HepG2 (cell line): Measurements from ENCODE around the gene ASB16. TPM values are rescaled to one million over a fixed set of nuclear protein-coding genes. Genes with fewer than 3 reads are reported as not detected.
A peak's percentile ranks its signal among the peaks of the same experiment; 100 is the strongest.

ENCODE experiments used
- AHDC1 ChIP-seq: sonication (generic); formaldehyde crosslinking; IDR thresholded peaks from 2 replicates; pipeline ENCODE4 v1.5.1; 2020; ENCODE audit warnings: mild to moderate bottlenecking, missing genetic modification reagents, borderline replicate concordance
- CHCHD3 ChIP-seq: sonication (generic); formaldehyde crosslinking; IDR thresholded peaks from 2 replicates; pipeline ENCODE4 v1.8.0; 2022; ENCODE audit warnings: mild to moderate bottlenecking, missing genetic modification reagents, moderate library complexity
- ELK4 ChIP-seq: sonication (generic); formaldehyde crosslinking; IDR thresholded peaks from 2 replicates; pipeline ENCODE4 v1.9.0; 2021; ENCODE audit warnings: missing genetic modification reagents, borderline replicate concordance
- KDM2A ChIP-seq: sonication (generic); formaldehyde crosslinking; IDR thresholded peaks from 2 replicates; pipeline ENCODE4 v1.4.0; 2020; ENCODE audit warnings: low read depth, missing genetic modification reagents, borderline replicate concordance
- NCOR1 ChIP-seq: fragments of 200-600 bp; sonication (generic); IDR thresholded peaks from 2 replicates; pipeline ENCODE4 v1.7.0; 2017; ENCODE audit warnings: antibody characterized with exemption, low read length, borderline replicate concordance
- RBFOX2 ChIP-seq: fragments of 200-400 bp; formaldehyde crosslinking; IDR thresholded peaks from 2 replicates; pipeline ENCODE4 v1.6.1; 2017; ENCODE audit warnings: low read depth, mild to moderate bottlenecking, low read length
- SAFB2 ChIP-seq: sonication (generic); formaldehyde crosslinking; IDR thresholded peaks from 2 replicates; pipeline ENCODE4 v1.5.1; 2020; ENCODE audit warnings: missing genetic modification reagents, low read depth, mild to moderate bottlenecking, borderline replicate concordance
- SETDB1 ChIP-seq: sonication (generic); formaldehyde crosslinking; IDR thresholded peaks from 2 replicates; pipeline ENCODE4 v1.5.1; 2020; ENCODE audit warnings: missing genetic modification reagents, mild to moderate bottlenecking, borderline replicate concordance
- SKI ChIP-seq: fragments of 450-650 bp; IDR thresholded peaks from one replicate; pipeline ENCODE4 v1.6.1; 2018; ENCODE audit warnings: mild to moderate bottlenecking; ENCODE audit not compliant: partially characterized antibody
- SOX6 ChIP-seq, 2 experiments: fragments of 450-650 bp in 1 of 2; sonication (generic) in 1 of 2; formaldehyde crosslinking in 1 of 2; IDR thresholded peaks; 2 replicates each; pipeline versions ENCODE4 v1.4.0 to v1.6.1; 2017 to 2020; ENCODE audit warnings: antibody characterized with exemption in 1 of 2, mild to moderate bottlenecking in 1 of 2, missing genetic modification reagents in 1 of 2
- ZFY ChIP-seq: sonication (generic); formaldehyde crosslinking; IDR thresholded peaks from 2 replicates; pipeline ENCODE4 v1.4.0; 2020; ENCODE audit warnings: missing genetic modification reagents
- ZNF547 ChIP-seq: sonication (generic); formaldehyde crosslinking; IDR thresholded peaks from 2 replicates; pipeline ENCODE4 v1.5.1; 2020; ENCODE audit warnings: mild to moderate bottlenecking, missing genetic modification reagents
- ZNF549 ChIP-seq: sonication (generic); formaldehyde crosslinking; IDR thresholded peaks from 2 replicates; pipeline ENCODE4 v1.5.0; 2020; ENCODE audit warnings: missing genetic modification reagents
- ZNF589 ChIP-seq: sonication (generic); formaldehyde crosslinking; conservative IDR thresholded peaks from 2 replicates; pipeline ENCODE4 v1.8.0; 2022; ENCODE audit warnings: mild to moderate bottlenecking, moderate library complexity, missing genetic modification reagents
- ZNF709 ChIP-seq: sonication (generic); formaldehyde crosslinking; IDR thresholded peaks from 2 replicates; pipeline ENCODE4 v1.5.0; 2020; ENCODE audit warnings: mild to moderate bottlenecking, missing genetic modification reagents
- polyA plus RNA-seq, 8 experiments: library from polyadenylated mRNA; depleted of rRNA in 3 of 8; stranded (reverse) in 7 of 8; unstranded in 1 of 8; fragments of >200 nt; fragmentation: Illumina TruSeq in 4 of 8; extraction: Trizol in 4 of 8; gene quantifications; 2 replicates each; pipeline versions ENCODE4 v1.2.1 to v1.2.3, GENCODE V29; 2011 to 2016; ENCODE audit warnings: low read depth in 4 of 8, missing spikeins in 1 of 8, mixed read lengths in 1 of 8; ENCODE audit not compliant: insufficient read depth in 1 of 8
- total RNA-seq, 5 experiments: library from RNA; depleted of rRNA; stranded (reverse); fragments of >200 nt; fragmentation: Illumina TruSeq; extraction: Trizol; gene quantifications; 2 replicates each; pipeline ENCODE4 v1.2.3, GENCODE V29; 2016; ENCODE audit warnings: low read depth in 1 of 5
- TF ChIP-seq, protein P1 (sequence below), 2 experiments: fragments of 450-650 bp in 1 of 2; sonication (generic) in 1 of 2; formaldehyde crosslinking; IDR thresholded peaks; 2 replicates each; pipeline versions ENCODE4 v1.5.0 to v1.8.0; 2020 to 2022; ENCODE audit warnings: mild to moderate bottlenecking in 1 of 2, missing genetic modification reagents in 1 of 2
- TF ChIP-seq, protein P2 (sequence below): sonication (generic); formaldehyde crosslinking; IDR thresholded peaks from 2 replicates; pipeline ENCODE4 v1.4.0; 2020; ENCODE audit warnings: low read depth, mild to moderate bottlenecking, missing genetic modification reagents
- TF ChIP-seq, protein P3 (sequence below): sonication (generic); formaldehyde crosslinking; IDR thresholded peaks from 2 replicates; pipeline ENCODE4 v1.4.0; 2020; ENCODE audit warnings: mild to moderate bottlenecking, missing genetic modification reagents

The ASB16 gene
- total and polyA plus RNA-seq, 2 of the 13 experiments (the other 11 are each of a cell fraction or from before 2014, with no cell fraction given) = 0.07 TPM; not detected in 1

GRCh38 chr17:44221084-44221861, 50.8 kb downstream of the ASB16 start (continued):
- TF ChIP-seq AHDC1 (CRISPR knock-in tag) (no peak), RBFOX2 (peak; percentile 60), ELK4 (CRISPR knock-in tag) (no peak), ZFY (CRISPR knock-in tag) (no peak; the same call in 1 of the 2 replicates), KDM2A (peak; percentile 90), ZNF549 (CRISPR knock-in tag) (no peak), ZNF589 (CRISPR knock-in tag) (no peak), ZNF709 (CRISPR knock-in tag) (no peak), SAFB2 (no peak), CHCHD3 (CRISPR knock-in tag) (no peak), ZNF547 (CRISPR knock-in tag) (no peak), SKI (no peak), SETDB1 (CRISPR knock-in tag) (no peak), SOX6 (IDR thresholded peaks at IDR 0.05) (no peak), SOX6 (CRISPR knock-in tag; IDR thresholded peaks at IDR 0.05) (peak; percentile 40), NCOR1 (no peak)
- TF ChIP-seq, protein P1, sequence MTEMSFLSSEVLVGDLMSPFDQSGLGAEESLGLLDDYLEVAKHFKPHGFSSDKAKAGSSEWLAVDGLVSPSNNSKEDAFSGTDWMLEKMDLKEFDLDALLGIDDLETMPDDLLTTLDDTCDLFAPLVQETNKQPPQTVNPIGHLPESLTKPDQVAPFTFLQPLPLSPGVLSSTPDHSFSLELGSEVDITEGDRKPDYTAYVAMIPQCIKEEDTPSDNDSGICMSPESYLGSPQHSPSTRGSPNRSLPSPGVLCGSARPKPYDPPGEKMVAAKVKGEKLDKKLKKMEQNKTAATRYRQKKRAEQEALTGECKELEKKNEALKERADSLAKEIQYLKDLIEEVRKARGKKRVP (CRISPR knock-in tag; IDR thresholded peaks at IDR 0.05) = 0 out of 4 replicates have a peak, but pooled peaks of 1 of the 2 experiments have one; percentile 28
- TF ChIP-seq, protein P2, sequence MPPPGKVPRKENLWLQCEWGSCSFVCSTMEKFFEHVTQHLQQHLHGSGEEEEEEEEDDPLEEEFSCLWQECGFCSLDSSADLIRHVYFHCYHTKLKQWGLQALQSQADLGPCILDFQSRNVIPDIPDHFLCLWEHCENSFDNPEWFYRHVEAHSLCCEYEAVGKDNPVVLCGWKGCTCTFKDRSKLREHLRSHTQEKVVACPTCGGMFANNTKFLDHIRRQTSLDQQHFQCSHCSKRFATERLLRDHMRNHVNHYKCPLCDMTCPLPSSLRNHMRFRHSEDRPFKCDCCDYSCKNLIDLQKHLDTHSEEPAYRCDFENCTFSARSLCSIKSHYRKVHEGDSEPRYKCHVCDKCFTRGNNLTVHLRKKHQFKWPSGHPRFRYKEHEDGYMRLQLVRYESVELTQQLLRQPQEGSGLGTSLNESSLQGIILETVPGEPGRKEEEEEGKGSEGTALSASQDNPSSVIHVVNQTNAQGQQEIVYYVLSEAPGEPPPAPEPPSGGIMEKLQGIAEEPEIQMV (CRISPR knock-in tag) = no peak
- TF ChIP-seq, protein P3, sequence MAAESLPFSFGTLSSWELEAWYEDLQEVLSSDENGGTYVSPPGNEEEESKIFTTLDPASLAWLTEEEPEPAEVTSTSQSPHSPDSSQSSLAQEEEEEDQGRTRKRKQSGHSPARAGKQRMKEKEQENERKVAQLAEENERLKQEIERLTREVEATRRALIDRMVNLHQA (CRISPR knock-in tag) = no peak
